HG03520 (cell line): Measurements from ENCODE around the gene PDGFB.

Experiments
- ATAC-seq: cut with Tn5 transposase; IDR thresholded peaks from one replicate; pipeline ENCODE4 v1.9.1; 2021; ENCODE audit warnings: mild to moderate bottlenecking, moderate library complexity; ENCODE audit not compliant: unreplicated experiment

Gene PDGFB

GRCh38 chr22:39212721-39213376 lies 31.9 kb downstream of the PDGFB start:
- ATAC-seq, result no peak

DNA sequence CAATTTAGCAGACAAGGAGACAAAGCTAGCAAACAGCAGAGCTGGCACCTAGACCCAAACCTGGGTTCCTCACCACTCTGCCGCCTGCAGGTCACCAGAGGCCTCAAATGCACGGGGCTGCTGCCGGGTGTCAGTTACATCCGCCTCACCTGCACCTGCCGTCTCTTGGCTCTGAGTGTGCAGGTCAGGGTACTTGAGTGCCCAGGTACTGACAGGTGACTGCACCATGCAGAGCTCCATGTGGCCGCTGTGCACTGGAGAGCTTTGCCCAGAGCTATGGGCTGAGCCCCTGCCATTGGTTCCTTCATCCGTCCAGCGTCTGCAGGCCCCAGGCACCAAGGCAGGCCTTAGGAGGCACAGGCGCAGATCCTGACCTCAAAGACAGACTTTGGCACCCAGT lies 35.0 kb downstream of the PDGFB start:
- no peak for ATAC-seq

DNA sequence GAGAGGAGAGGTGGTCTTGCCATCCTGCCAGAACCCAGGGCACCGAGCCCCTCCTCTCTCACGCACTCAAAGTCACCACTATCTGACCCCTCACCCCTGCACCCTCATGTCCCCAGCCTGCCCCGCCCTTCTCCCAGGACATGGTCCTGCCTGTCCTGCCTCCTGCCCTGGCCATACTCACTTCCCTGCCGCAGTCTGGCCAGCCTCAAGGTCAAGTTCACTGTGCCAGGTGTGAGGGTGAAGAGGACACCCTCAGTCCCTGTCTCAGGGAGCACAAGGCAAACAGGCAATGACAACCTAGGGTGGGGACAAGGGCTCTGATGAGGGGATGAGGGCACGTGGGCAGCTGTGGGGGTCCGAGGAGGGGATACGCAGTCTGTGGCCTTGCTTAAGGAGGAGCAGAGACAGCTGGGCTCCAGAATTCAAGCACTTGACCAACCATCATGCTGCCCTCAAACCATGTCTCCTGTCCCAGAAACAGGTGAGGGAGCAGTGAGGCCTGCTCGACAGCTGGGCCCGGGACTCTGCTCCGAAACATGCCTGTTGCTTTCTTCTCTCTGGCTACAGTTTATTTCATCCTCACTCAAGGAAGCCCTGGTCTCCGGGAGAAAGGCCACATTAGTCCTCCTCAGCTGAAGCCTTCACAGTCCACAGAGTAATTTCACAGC lies 36.6 kb downstream of the PDGFB start:
- no peak for ATAC-seq

DNA sequence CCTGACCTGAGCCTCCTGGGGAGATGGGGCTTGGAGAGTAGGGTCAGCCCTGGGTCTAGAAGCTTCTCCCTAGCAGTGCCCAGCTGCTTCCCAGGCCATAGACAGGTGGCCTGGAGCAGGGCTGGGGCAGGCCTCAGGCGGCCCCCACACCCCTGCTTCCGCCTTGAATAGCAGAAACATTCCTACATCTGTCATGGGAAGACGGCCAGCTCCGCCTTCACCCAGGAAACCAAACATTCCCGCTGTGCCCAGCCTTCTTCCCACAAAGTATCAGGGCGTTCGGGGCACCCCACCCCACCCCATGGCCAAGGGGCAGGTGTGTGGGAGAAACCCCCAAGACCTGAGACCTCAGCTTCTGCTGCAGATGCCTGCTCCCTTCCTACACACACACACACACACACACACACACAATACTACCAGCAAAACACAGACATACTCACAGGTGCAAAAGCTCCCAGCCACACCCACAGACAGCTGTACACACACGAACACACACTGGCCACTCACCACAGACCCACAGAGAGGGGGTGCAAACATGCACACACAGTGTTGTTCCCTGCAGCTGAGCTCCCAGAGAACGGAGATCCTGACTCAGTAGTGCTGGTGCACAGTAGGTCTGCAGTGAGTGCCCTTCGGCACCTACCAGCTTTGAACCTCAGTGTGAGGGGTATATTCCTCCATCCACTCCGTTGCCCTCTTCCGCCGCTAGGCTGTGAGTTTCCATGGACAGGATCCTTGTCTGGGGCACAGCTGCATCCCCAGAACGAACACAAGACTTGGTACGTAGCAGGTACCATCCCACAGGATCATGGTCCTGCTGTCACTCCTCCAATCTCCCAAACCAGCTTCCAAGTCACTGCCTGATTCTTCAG lies 37.4 kb downstream of the PDGFB start:
- ATAC-seq, result no peak

DNA sequence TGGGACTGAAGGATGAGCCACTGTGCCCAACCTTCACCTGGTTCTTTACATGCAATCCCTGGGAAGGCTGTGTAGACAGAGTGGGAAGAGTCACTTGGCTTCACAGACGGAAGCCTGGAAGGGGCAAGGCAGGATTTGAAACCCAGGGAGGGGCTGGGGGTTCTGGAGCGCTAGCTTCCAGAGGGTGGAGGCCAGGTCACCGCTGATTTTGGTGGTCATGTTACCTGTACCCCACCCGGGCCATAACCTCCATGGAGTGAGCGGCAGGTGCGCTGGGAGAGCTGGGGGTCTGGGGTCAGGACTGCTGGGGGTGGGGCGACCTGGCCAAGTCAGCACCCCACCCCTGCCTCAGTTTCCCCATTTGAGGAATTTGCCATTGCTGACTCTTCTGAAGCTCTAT lies 38.3 kb downstream of the PDGFB start:
- ATAC-seq, result no peak

DNA sequence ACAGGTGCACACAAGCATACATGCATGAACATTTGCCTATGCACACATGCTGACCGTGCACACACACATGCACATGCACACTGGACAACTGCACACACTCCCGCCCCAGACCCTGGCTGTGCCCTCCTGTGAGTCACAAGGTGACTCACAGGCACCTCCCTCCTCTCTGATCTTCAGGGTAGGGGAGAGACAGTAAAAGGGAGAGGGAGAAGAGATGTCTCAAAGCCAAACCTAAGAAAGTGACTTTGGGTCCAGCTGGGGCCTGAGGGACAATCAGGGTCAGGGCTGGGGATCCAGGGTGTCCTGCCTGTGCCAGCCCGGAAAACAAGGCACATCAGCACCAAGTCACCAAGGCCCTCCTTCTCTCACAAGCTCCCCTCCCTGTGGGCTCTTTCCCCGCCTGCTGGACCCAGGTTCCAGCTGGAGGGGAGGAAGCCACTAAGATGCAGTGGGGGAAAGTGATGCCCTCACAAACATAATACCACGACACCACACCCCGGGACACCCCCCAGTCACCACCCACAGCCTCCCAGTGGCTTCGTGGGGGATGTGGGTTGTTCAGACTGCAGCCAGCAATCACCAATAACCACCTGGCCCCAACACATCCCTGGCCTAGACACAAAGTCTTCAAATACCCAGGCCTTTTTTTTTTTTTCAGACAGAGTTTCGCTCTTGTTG lies 39.3 kb downstream of the PDGFB start:
- ATAC-seq, result no peak

- ATAC-seq, result no peak
Measured at GRCh38 chr22:39204216-39204615, 40.6 kb downstream of the PDGFB start.

GRCh38 chr22:39197578-39197977 lies 47.2 kb downstream of the PDGFB start:
- no peak for ATAC-seq

DNA sequence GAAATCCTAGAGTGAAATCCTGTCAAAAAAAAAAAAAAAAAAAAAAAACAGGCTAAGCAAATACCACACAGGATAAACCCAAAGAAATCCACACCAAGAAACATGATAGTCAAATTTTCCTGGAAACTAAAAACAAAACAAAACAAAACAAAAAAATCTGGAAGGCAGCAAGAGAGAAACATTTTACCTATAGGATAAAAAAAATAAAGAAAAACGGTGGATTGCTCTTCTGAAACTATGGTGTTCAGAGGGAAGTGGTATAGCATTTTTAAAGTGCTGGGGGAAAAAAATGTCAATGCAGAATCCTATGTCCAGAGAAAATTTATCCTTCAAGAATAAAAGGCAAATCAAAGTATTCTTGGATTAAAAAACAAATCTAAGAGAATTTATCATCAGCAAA lies 50.7 kb downstream of the PDGFB start:
- no peak for ATAC-seq

GRCh38 chr22:39188809-39189208 lies 56.0 kb downstream of the PDGFB start:
- ATAC-seq, result no peak

GRCh38 chr22:39185601-39186012 lies 59.2 kb downstream of the PDGFB start:
- ATAC-seq, result no peak

DNA sequence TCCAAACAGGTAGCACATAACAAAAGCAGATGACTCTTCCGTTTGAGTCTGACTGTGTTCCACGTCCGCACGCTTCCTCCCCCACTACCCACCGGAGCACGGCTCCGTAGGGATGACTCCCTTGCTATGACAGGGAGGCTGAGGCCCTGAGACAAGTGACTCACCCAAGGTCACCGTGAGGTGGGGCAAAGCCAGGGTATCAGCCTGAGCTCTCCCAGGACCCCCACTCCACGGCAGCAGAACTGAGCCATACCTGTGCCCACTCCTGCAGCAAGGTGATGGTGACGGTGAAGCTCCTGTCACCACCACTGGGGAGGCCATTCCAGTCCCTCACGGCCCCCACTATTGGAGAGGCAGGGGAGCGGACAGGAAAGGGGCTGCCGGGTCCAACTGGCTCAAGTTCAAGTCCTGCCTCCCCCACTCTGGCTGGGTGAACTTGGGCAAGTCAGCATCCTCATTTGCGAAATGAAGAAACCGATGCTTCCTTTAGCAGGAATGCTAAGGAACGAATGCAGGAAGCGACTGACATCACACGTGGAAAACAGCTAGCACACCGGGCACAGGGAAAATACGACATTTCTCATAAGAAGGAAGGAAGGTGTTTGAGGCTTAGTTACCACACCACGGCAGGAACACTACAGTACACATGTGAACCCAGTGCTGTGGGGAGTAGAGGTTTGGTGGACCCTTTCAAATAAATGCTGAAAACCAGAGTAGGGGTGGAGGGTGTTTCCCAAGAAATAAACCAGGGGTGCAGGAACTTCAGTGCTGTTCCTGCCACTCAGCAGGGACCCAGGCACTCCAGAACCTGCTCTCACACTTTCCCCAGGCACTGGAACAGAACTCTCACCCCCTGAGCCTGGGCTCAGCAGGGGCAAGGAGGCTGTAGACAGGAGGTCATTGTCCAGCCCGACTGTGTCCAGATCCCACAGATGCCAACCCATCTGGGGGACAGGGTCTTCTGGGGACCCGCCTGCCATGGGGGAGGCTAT lies 59.9 kb downstream of the PDGFB start:
- no peak for ATAC-seq

GRCh38 chr22:39183991-39184585 lies 60.7 kb downstream of the PDGFB start:
- no peak for ATAC-seq

DNA sequence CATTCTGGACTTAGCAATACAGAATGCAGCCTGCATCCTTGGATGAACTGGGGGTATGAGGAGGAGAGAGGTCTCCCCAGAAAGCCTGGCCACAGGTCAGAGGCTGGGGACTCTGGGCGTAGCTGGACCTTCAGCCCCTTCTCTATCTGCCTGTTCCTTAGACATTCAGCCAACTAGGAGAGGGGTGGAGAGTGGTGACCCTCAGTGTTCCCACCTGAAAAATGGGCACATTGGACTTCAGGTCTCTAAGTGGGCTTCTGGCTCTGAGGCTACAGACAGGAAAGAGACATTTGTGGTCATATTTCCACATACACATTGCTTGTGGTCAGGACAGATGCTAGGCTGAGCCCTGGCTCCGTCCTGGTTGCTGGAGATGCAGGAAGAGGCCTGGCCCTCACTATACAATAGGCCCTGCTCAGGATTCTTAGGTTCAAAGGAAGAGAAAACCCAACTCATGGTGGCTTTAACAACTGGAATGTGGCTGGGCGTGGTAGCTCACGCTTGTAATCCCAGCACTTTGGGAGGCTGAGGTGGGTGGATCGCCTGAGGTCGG lies 62.2 kb downstream of the PDGFB start:
- no peak for ATAC-seq

DNA sequence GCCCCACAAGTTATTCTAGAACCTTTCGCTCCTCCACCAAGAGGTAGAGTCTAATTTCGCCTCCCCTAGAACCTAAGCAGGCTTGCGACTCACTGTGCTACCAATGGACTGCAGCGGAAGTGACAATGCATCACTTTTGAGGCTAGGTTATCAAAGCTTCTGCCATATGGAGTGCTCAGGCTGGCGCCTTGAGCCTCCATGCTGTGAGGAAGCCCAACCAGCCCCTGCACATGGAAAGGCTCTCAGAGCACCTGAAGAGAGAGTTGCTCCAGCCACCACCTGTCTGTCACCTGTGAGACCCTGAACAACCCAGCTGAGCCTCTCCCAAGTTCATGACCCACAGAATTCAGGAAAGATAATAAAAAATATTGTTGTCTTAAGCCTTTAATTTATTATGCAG lies 63.0 kb downstream of the PDGFB start:
- no peak for ATAC-seq

DNA sequence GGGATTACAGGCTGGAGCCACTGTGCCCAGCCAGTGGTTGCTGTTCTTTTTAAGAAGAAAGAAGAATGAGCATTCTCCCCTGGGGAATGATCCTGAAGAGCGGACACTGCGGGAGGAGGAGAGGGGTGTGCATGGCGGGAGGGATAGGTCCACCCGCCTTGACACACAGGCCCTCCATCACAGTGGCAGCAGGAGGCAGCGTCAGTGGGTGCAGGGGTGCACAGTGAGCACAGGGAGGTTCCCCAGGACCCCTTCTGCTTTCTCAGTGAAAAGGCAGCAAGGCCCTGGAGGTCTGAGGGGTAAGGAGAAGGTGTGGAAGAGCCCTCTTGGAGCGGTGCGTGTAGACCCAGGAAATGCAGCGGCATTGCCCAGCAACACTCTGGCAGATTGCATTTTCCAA lies 63.4 kb downstream of the PDGFB start:
- no peak for ATAC-seq

DNA sequence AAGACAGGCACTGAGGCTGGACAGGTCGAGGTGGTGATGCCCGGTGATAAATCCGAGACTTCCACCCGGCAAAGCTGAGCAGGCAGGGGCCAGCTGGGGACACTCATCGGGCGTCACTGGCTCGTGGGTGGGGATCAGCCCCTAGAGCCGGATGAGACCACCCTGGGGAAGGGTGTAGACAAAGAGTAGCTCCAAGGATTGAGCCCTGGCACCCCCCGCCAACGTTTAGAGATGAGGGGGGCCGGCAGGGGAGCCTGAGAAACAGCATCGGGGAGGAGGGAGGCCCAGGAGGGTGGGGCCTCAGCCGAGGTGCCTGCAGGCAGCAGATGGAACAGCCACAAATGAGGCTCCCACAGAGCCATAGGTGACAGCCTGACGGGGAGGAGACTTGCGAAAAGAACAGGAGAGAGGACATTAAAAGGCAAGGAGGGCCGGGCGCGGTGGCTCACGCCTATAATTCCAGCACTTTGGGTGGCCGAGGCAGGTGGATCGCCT lies 64.9 kb downstream of the PDGFB start:
- ATAC-seq, result no peak

DNA sequence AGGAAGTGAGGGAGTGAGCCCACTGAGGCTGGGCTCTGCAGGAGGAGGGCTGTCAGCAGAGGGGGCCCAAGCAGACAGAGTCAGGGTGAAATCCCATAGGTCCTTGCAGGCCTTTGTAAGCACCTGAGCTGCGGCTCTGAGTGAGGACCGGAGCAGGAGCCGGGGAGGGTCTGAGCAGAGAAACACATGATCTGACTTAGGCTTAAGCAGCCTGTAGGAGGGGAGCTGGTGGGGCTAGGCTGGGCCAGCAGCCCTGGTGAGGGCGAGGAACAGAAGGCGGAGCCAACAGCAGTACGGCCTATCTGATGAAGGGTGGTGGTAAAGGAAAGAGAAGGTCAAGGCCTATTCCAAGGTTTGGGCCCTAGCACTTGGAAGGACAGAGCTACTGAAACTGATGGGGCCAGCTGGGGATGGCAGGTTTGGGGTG lies 65.4 kb downstream of the PDGFB start:
- ATAC-seq, result no peak
